ENCODE data around the gene BANP.
"Not testable (repeated sequence)": the region's sequence is repeated elsewhere in the genome, so short reads cannot be mapped to it uniquely, and the experiment has no call there.

Gene BANP

GRCh38 chr16:88045361-88045760 lies 94.1 kb downstream of the BANP start:
- DNase-seq (ENCODE audit: low read depth in 2 of 3, low spot score in 1 of 3): not testable (repeated sequence)

- no peak for DNase-seq (ENCODE audit: low read depth in 2 of 3, low spot score in 1 of 3)
Observed at GRCh38 chr16:88045820-88046303, 94.6 kb downstream of the BANP start.

- no peak for DNase-seq (ENCODE audit: low read depth in 2 of 3, low spot score in 1 of 3)
Observed at GRCh38 chr16:88047462-88047861, 96.2 kb downstream of the BANP start.

- DNase-seq (ENCODE audit: low read depth in 2 of 3, low spot score in 1 of 3): no peak
Observed at GRCh38 chr16:88048985-88049384, 97.8 kb downstream of the BANP start.

- DNase-seq (ENCODE audit: low read depth in 2 of 3, low spot score in 1 of 3): no peak
Observed at GRCh38 chr16:88049561-88050545, 98.6 kb downstream of the BANP start.

- no peak for DNase-seq (ENCODE audit: low read depth in 2 of 3, low spot score in 1 of 3)
Observed at GRCh38 chr16:88050952-88051660, 99.9 kb downstream of the BANP start.

- no peak for DNase-seq (ENCODE audit: low read depth in 2 of 3, low spot score in 1 of 3)
Observed at GRCh38 chr16:88052661-88053060, 101.4 kb downstream of the BANP start.

GRCh38 chr16:88053479-88053878 lies 102.2 kb downstream of the BANP start:
- not testable (repeated sequence) for DNase-seq (ENCODE audit: low read depth in 2 of 3, low spot score in 1 of 3)

- no peak for DNase-seq (ENCODE audit: low read depth in 2 of 3, low spot score in 1 of 3)
Observed at GRCh38 chr16:88055356-88055755, 104.1 kb downstream of the BANP start.

GRCh38 chr16:88056212-88056611 lies 105.0 kb downstream of the BANP start:
- DNase-seq (ENCODE audit: low read depth in 2 of 3, low spot score in 1 of 3): no peak

GRCh38 chr16:88057656-88058055 lies 106.4 kb downstream of the BANP start:
- DNase-seq (ENCODE audit: low read depth in 2 of 3, low spot score in 1 of 3): no peak

- no peak for DNase-seq (ENCODE audit: low read depth in 2 of 3, low spot score in 1 of 3)
Observed at GRCh38 chr16:88058136-88058535, 106.9 kb downstream of the BANP start.

- DNase-seq (ENCODE audit: low read depth in 2 of 3, low spot score in 1 of 3): no peak
Observed at GRCh38 chr16:88058817-88059216, 107.6 kb downstream of the BANP start.

GRCh38 chr16:88059701-88060386 lies 108.6 kb downstream of the BANP start:
- DNase-seq (ENCODE audit: low read depth in 2 of 3, low spot score in 1 of 3): no peak

GRCh38 chr16:88060524-88061219 lies 109.4 kb downstream of the BANP start:
- no peak for DNase-seq (ENCODE audit: low read depth in 2 of 3, low spot score in 1 of 3)

GRCh38 chr16:88061346-88062110 lies 110.3 kb downstream of the BANP start:
- no peak for DNase-seq (ENCODE audit: low read depth in 2 of 3, low spot score in 1 of 3)

GRCh38 chr16:88062341-88063210 lies 111.3 kb downstream of the BANP start:
- no peak for DNase-seq (ENCODE audit: low read depth in 2 of 3, low spot score in 1 of 3)

- no peak for DNase-seq (ENCODE audit: low read depth in 2 of 3, low spot score in 1 of 3)
Observed at GRCh38 chr16:88063211-88063773, 112.1 kb downstream of the BANP start.

All from stimulated activated CD4-positive, alpha-beta T cell treated with anti-CD3 and anti-CD28 coated beads, Interleukin-12 subunit alpha, Interleukin-12 subunit beta, amount 100 ng/mL, for 48 hours (primary cell).